ENCODE results near the gene NEU3.
"Not testable (repeated sequence)": the region's sequence is repeated elsewhere in the genome, so short reads cannot be mapped to it uniquely, and the experiment has no call there.

The NEU3 gene

GRCh38 chr11:74984730-74985129, 4.0 kb upstream of the NEU3 start:
- Histone ChIP-seq H3K9ac (no peak overlapping the region), H3K4me2 (no peak overlapping the region), H3K4me1 (ENCODE audit: low read depth, poor library complexity, severe bottlenecking) (peaks cover 8% of the 10 kb centered on the region), H4K20me1 (ENCODE audit: insufficient read depth) (no peaks in the 10 kb centered on the region), H3K27ac (no peak overlapping the region), H3K36me3 (ENCODE audit: insufficient read depth) (no peaks in the 10 kb centered on the region), H3K79me2 (ENCODE audit: insufficient read depth, low read depth) (0 out of 2 replicates have a peak, but pooled peaks cover 5% of the 10 kb centered on the region), H2AFZ (ENCODE audit: low read depth) (no peak overlapping the region), H3K27me3 (ENCODE audit: insufficient read depth, low read depth) (no peaks in the 10 kb centered on the region), H3K4me3 (IDR thresholded peaks at IDR 0.05; ENCODE audit: insufficient read depth, low read depth, low read length) (no peak overlapping the region)
- TF ChIP-seq CTCF (conservative IDR thresholded peaks at IDR 0.05; ENCODE audit: low read depth, low read length), result no peak

- TF ChIP-seq CTCF (conservative IDR thresholded peaks at IDR 0.05; ENCODE audit: low read depth, low read length), result no peak
- 0 out of 2 replicates have a peak, but pooled peaks cover 12% of the 10 kb centered on the region for H3K79me2 ChIP-seq (ENCODE audit: insufficient read depth, low read depth)
- peak overlapping the region; percentile 40; the same call in 1 of the 2 replicates for H3K27ac ChIP-seq
- H3K4me3 ChIP-seq (IDR thresholded peaks at IDR 0.05; ENCODE audit: insufficient read depth, low read depth, low read length), result no peak overlapping the region
- peak overlapping the region; percentile 82 for H3K4me2 ChIP-seq
- H3K9ac ChIP-seq, result peak overlapping the region; percentile 73
- H3K4me1 ChIP-seq (ENCODE audit: low read depth, poor library complexity, severe bottlenecking), result peaks cover 28% of the 10 kb centered on the region
- no peaks in the 10 kb centered on the region for H4K20me1 ChIP-seq (ENCODE audit: insufficient read depth)
- H3K36me3 ChIP-seq (ENCODE audit: insufficient read depth), result no peaks in the 10 kb centered on the region
- peak overlapping the region; percentile 80 for H2AFZ ChIP-seq (ENCODE audit: low read depth)
- H3K27me3 ChIP-seq (ENCODE audit: insufficient read depth, low read depth), result no peaks in the 10 kb centered on the region
These were observed 516 bp downstream of the NEU3 start for GRCh38 chr11:74989260-74989638.

GRCh38 chr11:74990150-74990549, 1.4 kb downstream of the NEU3 start:
- peak overlapping the region; percentile 82 for H3K4me2 ChIP-seq
- H3K4me3 ChIP-seq (IDR thresholded peaks at IDR 0.05; ENCODE audit: insufficient read depth, low read depth, low read length), result not testable (repeated sequence)
- 0 out of 2 replicates have a peak overlapping the region, but pooled peaks have one; percentile 73 for H3K9ac ChIP-seq

GRCh38 chr11:74990941-74991340, 2.2 kb downstream of the NEU3 start:
- Histone ChIP-seq H3K79me2 (ENCODE audit: insufficient read depth, low read depth) (0 out of 2 replicates have a peak, but pooled peaks cover 12% of the 10 kb centered on the region), H3K27ac (no peak overlapping the region)
- no peak for TF ChIP-seq CTCF (conservative IDR thresholded peaks at IDR 0.05; ENCODE audit: low read depth, low read length)

More at GRCh38 chr11:74990150-74990549, 1.4 kb downstream of the NEU3 start:
- H2AFZ ChIP-seq (ENCODE audit: low read depth); H3K27ac ChIP-seq; H3K27me3 ChIP-seq (ENCODE audit: insufficient read depth, low read depth); H4K20me1 ChIP-seq (ENCODE audit: insufficient read depth); H3K36me3 ChIP-seq (ENCODE audit: insufficient read depth): not testable (repeated sequence)
- H3K79me2 ChIP-seq (ENCODE audit: insufficient read depth, low read depth), result 0 out of 2 replicates have a peak, but pooled peaks cover 12% of the 10 kb centered on the region
- peaks cover 28% of the 10 kb centered on the region for H3K4me1 ChIP-seq (ENCODE audit: low read depth, poor library complexity, severe bottlenecking)

GRCh38 chr11:74992852-74993251, 4.1 kb downstream of the NEU3 start:
- Histone ChIP-seq H3K36me3 (ENCODE audit: insufficient read depth) (no peaks in the 10 kb centered on the region; the same call in 1 of the 2 replicates), H4K20me1 (ENCODE audit: insufficient read depth) (no peaks in the 10 kb centered on the region), H3K4me3 (IDR thresholded peaks at IDR 0.05; ENCODE audit: insufficient read depth, low read depth, low read length) (no peak overlapping the region), H3K9ac (no peak overlapping the region), H3K4me1 (ENCODE audit: low read depth, poor library complexity, severe bottlenecking) (peaks cover 28% of the 10 kb centered on the region), H3K27me3 (ENCODE audit: insufficient read depth, low read depth) (no peaks in the 10 kb centered on the region), H3K4me2 (no peak overlapping the region), H3K79me2 (ENCODE audit: insufficient read depth, low read depth) (0 out of 2 replicates have a peak, but pooled peaks cover 12% of the 10 kb centered on the region), H2AFZ (ENCODE audit: low read depth) (no peak overlapping the region), H3K27ac (no peak overlapping the region)
- no peak for TF ChIP-seq CTCF (conservative IDR thresholded peaks at IDR 0.05; ENCODE audit: low read depth, low read length)

More at GRCh38 chr11:74990941-74991340, 2.2 kb downstream of the NEU3 start:
- no peaks in the 10 kb centered on the region; the same call in 1 of the 2 replicates for H3K36me3 ChIP-seq (ENCODE audit: insufficient read depth)
- H3K27me3 ChIP-seq (ENCODE audit: insufficient read depth, low read depth), result no peaks in the 10 kb centered on the region
- H3K4me3 ChIP-seq (IDR thresholded peaks at IDR 0.05; ENCODE audit: insufficient read depth, low read depth, low read length), result no peak overlapping the region
- no peak overlapping the region for H3K9ac ChIP-seq
- no peak overlapping the region for H3K4me2 ChIP-seq
- H2AFZ ChIP-seq (ENCODE audit: low read depth), result no peak overlapping the region
- peaks cover 28% of the 10 kb centered on the region for H3K4me1 ChIP-seq (ENCODE audit: low read depth, poor library complexity, severe bottlenecking)
- H4K20me1 ChIP-seq (ENCODE audit: insufficient read depth), result no peaks in the 10 kb centered on the region

Measured in KMS-11 (cell line).